Endothelial cell of umbilical vein (primary cell): ENCODE data around the gene ENKUR. TPM values are rescaled to one million over a fixed set of nuclear protein-coding genes. Genes with fewer than 3 reads are reported as not detected.
A peak's percentile ranks its signal among the peaks of the same experiment; 100 is the strongest.

Experiments used
- BruUV-seq: library from RNA; stranded (reverse); fragments of 400-500 nt; replicated peaks from 2 replicates; lab custom pipeline; 2021; lab: Mats Ljungman, UMichigan
- CTCF ChIA-PET: fragments of 300-600, 350-600 bp; sonication (Branson Sonifier 250); formaldehyde crosslinking; loops from one replicate; lab custom pipeline; 2021; ENCODE audit warnings: antibody characterized with exemption, inconsistent platforms; lab: Charles Lee
- POLR2A ChIA-PET: fragments of 300-600, 350-600 bp; sonication (Branson Sonifier 250); formaldehyde crosslinking; loops from one replicate; lab custom pipeline; 2021; ENCODE audit warnings: antibody characterized with exemption, inconsistent platforms; lab: Charles Lee
- DNase-seq: peaks from one replicate; pipeline ENCODE4 v3.0.0-alpha.2; 2011; ENCODE audit warnings: low read depth, low spot score
- FAIRE-seq: peaks from 2 replicates; lab custom pipeline; 2011; peaks lifted over from hg19 to GRCh38; lab: Jason Lieb, UNC
- H2AFZ ChIP-seq: 2 replicates; pipeline ENCODE4 v1.6.0; 2012; ENCODE audit warnings: low read depth, low read length, control low read depth, inconsistent platforms
- H3K27ac ChIP-seq: 2 replicates; pipeline ENCODE4 v1.5.1; 2011; ENCODE audit warnings: low read depth, mild to moderate bottlenecking, control low read depth, low read length, moderate library complexity; ENCODE audit not compliant: insufficient read depth
- H3K27me3 ChIP-seq, 2 experiments: 2 replicates each; pipeline versions ENCODE4 v1.6.0 to v1.6.1; 2011; ENCODE audit warnings: low read length in 2 of 2, mixed read lengths in 1 of 2; ENCODE audit not compliant: control insufficient read depth in 2 of 2, insufficient read depth in 2 of 2
- H3K36me3 ChIP-seq, 2 experiments: 2 replicates in 1 of 2; 3 replicates in 1 of 2; pipeline ENCODE4 v1.5.1; 2011; ENCODE audit warnings: low read length in 2 of 2, mild to moderate bottlenecking in 1 of 2, moderate library complexity in 1 of 2; ENCODE audit not compliant: control insufficient read depth in 2 of 2, insufficient read depth in 2 of 2; ENCODE audit errors: extremely low read depth in 1 of 2
- H3K4me1 ChIP-seq: 3 replicates; pipeline ENCODE4 v1.5.1; 2011; ENCODE audit warnings: mild to moderate bottlenecking, low read length; ENCODE audit not compliant: control insufficient read depth, insufficient read depth; ENCODE audit errors: extremely low read depth
- H3K4me2 ChIP-seq: 2 replicates; pipeline ENCODE4 v1.6.1; 2011; ENCODE audit warnings: low read length, control low read depth, mixed read lengths; ENCODE audit not compliant: insufficient read depth
- H3K4me3 ChIP-seq, 3 experiments: fragments of 200-600 bp in 1 of 3; sonication (generic), shearing (Covaris generic) in 1 of 3; replicated peaks in 1 of 3; 2 replicates each; pipeline ENCODE4 v1.5.1; 2011 to 2016; ENCODE audit warnings: control low read depth in 3 of 3, low read length in 3 of 3, mild to moderate bottlenecking in 2 of 3, inconsistent platforms in 1 of 3, low read depth in 1 of 3, moderate library complexity in 1 of 3; ENCODE audit not compliant: insufficient read depth in 1 of 3
- H3K79me2 ChIP-seq: 2 replicates; pipeline ENCODE4 v1.6.0; 2012; ENCODE audit warnings: low read length, inconsistent platforms; ENCODE audit not compliant: control insufficient read depth, insufficient read depth
- H3K9ac ChIP-seq: replicated peaks from 2 replicates; pipeline ENCODE3; 2011; ENCODE audit warnings: low read length, control low read depth; ENCODE audit not compliant: insufficient read depth; ENCODE audit errors: extremely low read depth
- H3K9me1 ChIP-seq: replicated peaks from 3 replicates; pipeline ENCODE4 v1.6.0; 2011; ENCODE audit warnings: mild to moderate bottlenecking, low read length; ENCODE audit not compliant: control insufficient read depth, insufficient read depth; ENCODE audit errors: extremely low read depth
- H3K9me3 ChIP-seq: replicated peaks from 2 replicates; pipeline ENCODE4 v1.5.1; 2012; ENCODE audit warnings: low read length, inconsistent platforms; ENCODE audit not compliant: control insufficient read depth, insufficient read depth
- H4K20me1 ChIP-seq: replicated peaks from 2 replicates; pipeline ENCODE3; 2011; ENCODE audit warnings: mild to moderate bottlenecking, low read length; ENCODE audit not compliant: control insufficient read depth, insufficient read depth; ENCODE audit errors: extremely low read depth
- EZH2 ChIP-seq: IDR thresholded peaks from 2 replicates; pipeline ENCODE4 v1.6.1; 2012; ENCODE audit warnings: borderline replicate concordance, low read depth, mild to moderate bottlenecking, moderate library complexity, low read length, inconsistent platforms; ENCODE audit not compliant: severe bottlenecking
- FOS ChIP-seq: IDR thresholded peaks from 2 replicates; pipeline ENCODE4 v1.6.1; 2011; ENCODE audit warnings: mild to moderate bottlenecking, low read length, moderate library complexity, borderline replicate concordance; ENCODE audit not compliant: insufficient read depth
- GATA2 ChIP-seq: IDR thresholded peaks from 2 replicates; pipeline ENCODE4 v1.7.0; 2011; ENCODE audit warnings: low read depth, mild to moderate bottlenecking, moderate library complexity, mixed read lengths, low read length; ENCODE audit not compliant: insufficient read length, insufficient read depth
- JUN ChIP-seq: IDR thresholded peaks from 2 replicates; pipeline ENCODE4 v1.6.1; 2011; ENCODE audit warnings: borderline replicate concordance, low read depth; ENCODE audit not compliant: insufficient read length, insufficient read depth
- MYC ChIP-seq: IDR thresholded peaks from one replicate; pipeline ENCODE4 v1.6.1; 2011; ENCODE audit warnings: mild to moderate bottlenecking, low read depth, low read length
- POLR2A ChIP-seq: IDR thresholded peaks from 2 replicates; pipeline ENCODE4 v1.6.1; 2012; ENCODE audit warnings: low read depth, mild to moderate bottlenecking, control low read depth, low read length
- POLR2AphosphoS5 ChIP-seq: IDR thresholded peaks from 2 replicates; pipeline ENCODE4 v1.6.1; 2012; ENCODE audit warnings: low read depth, mild to moderate bottlenecking, control low read depth, low read length, moderate library complexity; ENCODE audit not compliant: insufficient read depth
- dilution Hi-C: fragments of 300-500 bp; cut with MboI; formaldehyde crosslinking; loops from one replicate; pipeline ENCODE4 v1.15.0; 2019; ENCODE audit warnings: low sequenced_read_pairs; ENCODE audit not compliant: extremely low pct_ligation_motif_present
- intact Hi-C: fragments of 100-400 bp; cut with micrococcal nuclease; formaldehyde crosslinking; loops from one replicate; pipeline ENCODE4 v1.10.0; 2022
- polyA plus RNA-seq, 4 experiments: library from polyadenylated mRNA; depleted of rRNA in 3 of 4; stranded (reverse) in 3 of 4; unstranded in 1 of 4; fragments of >200 nt; gene quantifications; 2 replicates each; pipeline versions ENCODE4 v1.2.1 to v1.2.3, GENCODE V29; 2011 to 2012; ENCODE audit warnings: missing spikeins in 1 of 4
- total RNA-seq: library from RNA; stranded (reverse); gene quantifications from 2 replicates; pipeline ENCODE4 v1.2.3, GENCODE V29; 2021
- TF ChIP-seq, protein P1 (sequence below), 2 donors: IDR thresholded peaks; 1 replicate in 1 of 2; 2 replicates in 1 of 2; pipeline ENCODE4 v1.5.1; 2011; ENCODE audit warnings: low read length in 2 of 2, mild to moderate bottlenecking in 2 of 2, moderate library complexity in 2 of 2, control low read depth in 1 of 2, inconsistent platforms in 1 of 2, low read depth in 1 of 2; ENCODE audit not compliant: insufficient read depth in 1 of 2; ENCODE audit errors: extremely low read depth in 1 of 2

ENKUR gene
- total and polyA plus RNA-seq, 2 donors (not counting 3 experiments of a cell fraction or from before 2014, with no cell fraction given): 0.07 to 0.35 TPM

DNA sequence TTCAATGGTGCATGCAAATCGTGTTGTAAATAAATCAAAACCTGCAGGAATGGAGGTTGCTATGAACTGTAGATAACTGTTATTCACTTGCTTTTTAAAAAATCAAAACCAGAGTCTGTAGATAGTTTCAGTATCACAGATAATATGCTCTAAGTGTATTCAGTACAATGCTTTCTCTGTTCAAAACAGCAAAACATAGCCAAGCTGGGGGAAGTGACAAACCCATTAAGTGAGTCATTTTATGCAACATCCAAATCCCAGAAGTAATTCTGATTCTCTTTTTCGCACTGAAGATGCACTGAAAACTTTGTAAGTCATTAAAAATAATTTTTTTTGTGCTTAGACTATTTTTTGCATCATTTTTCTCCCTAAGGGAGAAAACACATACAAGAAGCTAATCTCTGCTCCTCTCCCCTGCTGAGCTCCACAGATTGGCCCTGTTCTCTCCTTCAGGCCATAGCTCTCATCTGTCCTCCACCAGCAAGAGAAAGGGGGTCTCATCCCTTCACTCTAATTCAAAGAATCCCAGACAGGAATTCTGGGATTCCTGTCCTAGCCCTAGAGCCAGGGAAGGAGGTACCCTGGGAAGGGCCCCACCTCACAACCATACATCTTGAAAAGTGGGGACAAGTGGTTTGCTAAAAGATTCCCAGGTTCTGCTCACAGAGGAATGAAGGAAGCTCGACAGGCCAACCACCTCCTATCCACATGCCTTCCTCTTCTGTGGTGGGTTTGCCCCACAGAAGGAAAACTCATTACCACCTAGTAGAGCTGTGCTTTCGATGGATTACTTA is 68.5 kb downstream of the ENKUR start:
- no peaks in the 10 kb centered on the region for H3K9me1 ChIP-seq
- H3K27me3 ChIP-seq: no peaks in the 10 kb centered on the region
- no peaks in the 10 kb centered on the region for H4K20me1 ChIP-seq
- no peak overlapping the region for H3K4me3 ChIP-seq
- CTCF ChIA-PET: interaction anchor here (0.7 to 1.5 kb wide), 9 partner anchors 11 to 224 kb away, joined by 3 to 5 read pairs (median 4); partner anchors contain the start of gene ARHGAP21
- intact Hi-C loops: no loop called here
- dilution Hi-C loops: no loop called here
- H3K4me2 ChIP-seq: no peak overlapping the region
- no peak overlapping the region for H3K27ac ChIP-seq
- FAIRE-seq (no peak), DNase-seq (peak; percentile 26)
- H3K79me2 ChIP-seq: no peaks in the 10 kb centered on the region
- peaks cover 15% of the 10 kb centered on the region for H3K4me1 ChIP-seq
- POLR2A ChIA-PET: no interaction called here
- H2AFZ ChIP-seq: peak overlapping the region; percentile 7
- no TSS peak for BruUV-seq
- H3K36me3 ChIP-seq: no peaks in the 10 kb centered on the region
- H3K9ac ChIP-seq: no peak overlapping the region
- TF ChIP-seq POLR2A (no peak), MYC (no peak), GATA2 (no peak), POLR2AphosphoS5 (no peak), FOS (peak; percentile 69), EZH2 (no peak), JUN (peak; percentile 52)
- TF ChIP-seq, protein P1, sequence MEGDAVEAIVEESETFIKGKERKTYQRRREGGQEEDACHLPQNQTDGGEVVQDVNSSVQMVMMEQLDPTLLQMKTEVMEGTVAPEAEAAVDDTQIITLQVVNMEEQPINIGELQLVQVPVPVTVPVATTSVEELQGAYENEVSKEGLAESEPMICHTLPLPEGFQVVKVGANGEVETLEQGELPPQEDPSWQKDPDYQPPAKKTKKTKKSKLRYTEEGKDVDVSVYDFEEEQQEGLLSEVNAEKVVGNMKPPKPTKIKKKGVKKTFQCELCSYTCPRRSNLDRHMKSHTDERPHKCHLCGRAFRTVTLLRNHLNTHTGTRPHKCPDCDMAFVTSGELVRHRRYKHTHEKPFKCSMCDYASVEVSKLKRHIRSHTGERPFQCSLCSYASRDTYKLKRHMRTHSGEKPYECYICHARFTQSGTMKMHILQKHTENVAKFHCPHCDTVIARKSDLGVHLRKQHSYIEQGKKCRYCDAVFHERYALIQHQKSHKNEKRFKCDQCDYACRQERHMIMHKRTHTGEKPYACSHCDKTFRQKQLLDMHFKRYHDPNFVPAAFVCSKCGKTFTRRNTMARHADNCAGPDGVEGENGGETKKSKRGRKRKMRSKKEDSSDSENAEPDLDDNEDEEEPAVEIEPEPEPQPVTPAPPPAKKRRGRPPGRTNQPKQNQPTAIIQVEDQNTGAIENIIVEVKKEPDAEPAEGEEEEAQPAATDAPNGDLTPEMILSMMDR (IDR thresholded peaks at IDR 0.05; ENCODE audit: extremely low read depth in 1 of 2, insufficient read depth in 1 of 2, low read depth in 1 of 2, low read length in 2 of 2): no peak
- no peaks in the 10 kb centered on the region for H3K9me3 ChIP-seq
